K562 (cell line): ENCODE results near the gene THBS2. TPM values are rescaled to one million over a fixed set of nuclear protein-coding genes. Genes with fewer than 3 reads are reported as not detected.

Experiments used
- FOSL1 ChIP-seq: fragments of 200-800 bp; sonication (Bioruptor generic); conservative IDR thresholded peaks from 2 replicates; pipeline ENCODE4 v1.6.1; 2016; ENCODE audit warnings: missing genetic modification characterization, missing compliant biosample characterization
- ZNF316 ChIP-seq: fragments of 450-650 bp; IDR thresholded peaks from 2 replicates; pipeline ENCODE4 v1.6.1; 2016
- ZNF75A ChIP-seq: fragments of 450-650 bp; formaldehyde crosslinking; IDR thresholded peaks from 2 replicates; pipeline ENCODE4 v1.4.0; 2020; ENCODE audit warnings: mild to moderate bottlenecking
- polyA plus RNA-seq, 8 experiments: library from polyadenylated mRNA; depleted of rRNA in 4 of 8; stranded (reverse) in 5 of 8; unstranded in 3 of 8; fragments of >200 nt; fragmentation: Nextera tagmentation in 2 of 8; fragmentation: Illumina TruSeq in 1 of 8; extraction: Ambion mirVana in 2 of 8; extraction: Trizol in 1 of 8; gene quantifications; 2 replicates each; pipeline versions ENCODE4 v1.2.1 to v1.2.3, GENCODE V29; 2011 to 2014; ENCODE audit warnings: inconsistent platforms in 1 of 8, missing spikeins in 1 of 8
- total RNA-seq, 7 experiments: library from RNA; depleted of rRNA in 6 of 7; stranded (reverse); fragments of >200 nt in 6 of 7; fragmentation: Illumina TruSeq in 2 of 7; extraction: Trizol in 2 of 7; gene quantifications; 2 replicates each; pipeline versions ENCODE4 v1.2.1 to v1.2.3, GENCODE V29; 2011 to 2021; ENCODE audit warnings: low replicate concordance in 1 of 7
- TF ChIP-seq, protein P1 (sequence below), 2 experiments: fragments of 450-650 bp in 1 of 2; sonication (generic) in 1 of 2; formaldehyde crosslinking in 1 of 2; IDR thresholded peaks; 2 replicates each; pipeline versions ENCODE4 v1.7.1 to v1.9.0; 2016 to 2022; ENCODE audit warnings: inconsistent platforms in 1 of 2, mild to moderate bottlenecking in 1 of 2, missing genetic modification reagents in 1 of 2
- TF ChIP-seq, protein P2 (sequence below): fragments of 450-650 bp; formaldehyde crosslinking; IDR thresholded peaks from 2 replicates; pipeline ENCODE4 v1.4.0; 2020; ENCODE audit warnings: mild to moderate bottlenecking, moderate library complexity

The THBS2 gene
- total and polyA plus RNA-seq, 9 of the 15 experiments (the other 6 are each of a cell fraction or from before 2014, with no cell fraction given): 0.03 to 0.11 (median 0.03) TPM; not detected in 6

DNA sequence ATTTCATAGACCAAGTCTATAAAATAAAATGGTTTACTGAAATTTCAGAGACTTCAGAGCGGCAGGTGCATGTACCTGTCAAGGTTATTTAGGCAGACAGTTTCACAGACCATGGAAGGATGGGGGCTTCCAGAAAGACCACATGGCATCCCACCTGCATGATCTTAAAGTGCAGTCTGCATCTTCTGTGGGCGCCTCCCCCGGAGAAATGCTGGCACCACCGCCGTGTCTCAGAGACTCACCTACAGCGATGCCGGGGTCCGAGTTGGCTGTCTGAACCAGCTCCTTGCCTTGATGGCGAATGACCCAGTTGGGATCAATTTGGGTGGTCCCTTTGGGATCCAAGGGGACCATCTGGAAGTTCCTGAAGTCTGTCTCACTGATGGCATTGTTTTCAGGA, 30.6 kb downstream of the THBS2 start (continued):
- TF ChIP-seq, protein P1, sequence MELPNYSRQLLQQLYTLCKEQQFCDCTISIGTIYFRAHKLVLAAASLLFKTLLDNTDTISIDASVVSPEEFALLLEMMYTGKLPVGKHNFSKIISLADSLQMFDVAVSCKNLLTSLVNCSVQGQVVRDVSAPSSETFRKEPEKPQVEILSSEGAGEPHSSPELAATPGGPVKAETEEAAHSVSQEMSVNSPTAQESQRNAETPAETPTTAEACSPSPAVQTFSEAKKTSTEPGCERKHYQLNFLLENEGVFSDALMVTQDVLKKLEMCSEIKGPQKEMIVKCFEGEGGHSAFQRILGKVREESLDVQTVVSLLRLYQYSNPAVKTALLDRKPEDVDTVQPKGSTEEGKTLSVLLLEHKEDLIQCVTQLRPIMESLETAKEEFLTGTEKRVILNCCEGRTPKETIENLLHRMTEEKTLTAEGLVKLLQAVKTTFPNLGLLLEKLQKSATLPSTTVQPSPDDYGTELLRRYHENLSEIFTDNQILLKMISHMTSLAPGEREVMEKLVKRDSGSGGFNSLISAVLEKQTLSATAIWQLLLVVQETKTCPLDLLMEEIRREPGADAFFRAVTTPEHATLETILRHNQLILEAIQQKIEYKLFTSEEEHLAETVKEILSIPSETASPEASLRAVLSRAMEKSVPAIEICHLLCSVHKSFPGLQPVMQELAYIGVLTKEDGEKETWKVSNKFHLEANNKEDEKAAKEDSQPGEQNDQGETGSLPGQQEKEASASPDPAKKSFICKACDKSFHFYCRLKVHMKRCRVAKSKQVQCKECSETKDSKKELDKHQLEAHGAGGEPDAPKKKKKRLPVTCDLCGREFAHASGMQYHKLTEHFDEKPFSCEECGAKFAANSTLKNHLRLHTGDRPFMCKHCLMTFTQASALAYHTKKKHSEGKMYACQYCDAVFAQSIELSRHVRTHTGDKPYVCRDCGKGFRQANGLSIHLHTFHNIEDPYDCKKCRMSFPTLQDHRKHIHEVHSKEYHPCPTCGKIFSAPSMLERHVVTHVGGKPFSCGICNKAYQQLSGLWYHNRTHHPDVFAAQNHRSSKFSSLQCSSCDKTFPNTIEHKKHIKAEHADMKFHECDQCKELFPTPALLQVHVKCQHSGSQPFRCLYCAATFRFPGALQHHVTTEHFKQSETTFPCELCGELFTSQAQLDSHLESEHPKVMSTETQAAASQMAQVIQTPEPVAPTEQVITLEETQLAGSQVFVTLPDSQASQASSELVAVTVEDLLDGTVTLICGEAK (IDR thresholded peaks at IDR 0.05): no peak
- TF ChIP-seq, protein P1 (CRISPR knock-in tag; IDR thresholded peaks at IDR 0.05): no peak
- TF ChIP-seq ZNF316: no peak
- TF ChIP-seq FOSL1 (tag): no peak
- no peak for TF ChIP-seq ZNF75A
- TF ChIP-seq, protein P2, sequence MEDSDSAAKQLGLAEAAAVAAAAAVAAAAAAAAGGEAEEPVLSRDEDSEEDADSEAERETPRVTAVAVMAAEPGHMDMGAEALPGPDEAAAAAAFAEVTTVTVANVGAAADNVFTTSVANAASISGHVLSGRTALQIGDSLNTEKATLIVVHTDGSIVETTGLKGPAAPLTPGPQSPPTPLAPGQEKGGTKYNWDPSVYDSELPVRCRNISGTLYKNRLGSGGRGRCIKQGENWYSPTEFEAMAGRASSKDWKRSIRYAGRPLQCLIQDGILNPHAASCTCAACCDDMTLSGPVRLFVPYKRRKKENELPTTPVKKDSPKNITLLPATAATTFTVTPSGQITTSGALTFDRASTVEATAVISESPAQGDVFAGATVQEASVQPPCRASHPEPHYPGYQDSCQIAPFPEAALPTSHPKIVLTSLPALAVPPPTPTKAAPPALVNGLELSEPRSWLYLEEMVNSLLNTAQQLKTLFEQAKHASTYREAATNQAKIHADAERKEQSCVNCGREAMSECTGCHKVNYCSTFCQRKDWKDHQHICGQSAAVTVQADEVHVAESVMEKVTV (CRISPR knock-in tag): no peak
